Neural progenitor cell (in vitro differentiated cells): ENCODE results near the gene ARPC2. TPM values are rescaled to one million over a fixed set of nuclear protein-coding genes. Genes with fewer than 3 reads are reported as not detected.
A peak's percentile ranks its signal among the peaks of the same experiment; 100 is the strongest.

Experiments used
- DNase-seq: peaks from one replicate; pipeline ENCODE4 v3.0.0-alpha.2; 2016; ENCODE audit warnings: low spot score
- H2AFZ ChIP-seq: fragments of 200-600 bp; sonication (generic); replicated peaks from 2 replicates; pipeline ENCODE4 v1.6.1; 2016; ENCODE audit warnings: antibody characterized with exemption
- H3F3A ChIP-seq: fragments of 200-600 bp; sonication (generic); 2 replicates; pipeline ENCODE4 v1.6.1; 2016; ENCODE audit warnings: antibody characterized with exemption, low read depth
- H3K27ac ChIP-seq: fragments of 200-600 bp; sonication (generic); 2 replicates; pipeline ENCODE4 v1.5.1; 2016; ENCODE audit warnings: mild to moderate bottlenecking
- H3K27me3 ChIP-seq: fragments of 200-600 bp; sonication (generic); 2 replicates; pipeline ENCODE4 v1.6.1; 2016; ENCODE audit warnings: mild to moderate bottlenecking, moderate library complexity
- H3K36me3 ChIP-seq: fragments of 200-600 bp; sonication (generic); 2 replicates; pipeline ENCODE4 v1.5.1; 2016
- H3K4me1 ChIP-seq: fragments of 200-600 bp; sonication (generic); 2 replicates; pipeline ENCODE4 v1.6.1; 2016; ENCODE audit warnings: mixed run types
- H3K4me2 ChIP-seq: fragments of 200-600 bp; sonication (generic); 2 replicates; pipeline ENCODE4 v1.6.1; 2016
- H3K4me3 ChIP-seq: fragments of 200-600 bp; sonication (generic); 2 replicates; pipeline ENCODE4 v1.5.1; 2016
- H3K79me2 ChIP-seq: fragments of 200-600 bp; sonication (generic); 2 replicates; pipeline ENCODE4 v1.6.1; 2016; ENCODE audit warnings: low read depth
- H3K9ac ChIP-seq: fragments of 200-600 bp; sonication (generic); 2 replicates; pipeline ENCODE4 v1.6.1; 2016
- H3K9me3 ChIP-seq: fragments of 200-600 bp; sonication (generic); 2 replicates; pipeline ENCODE4 v1.5.1; 2016; ENCODE audit warnings: low read depth
- H4K20me1 ChIP-seq: fragments of 200-600 bp; sonication (generic); 2 replicates; pipeline ENCODE4 v1.6.1; 2016; ENCODE audit warnings: low read depth
- H3K27ac Mint-ChIP-seq: 3 replicates; pipeline ENCODE4 v1.8.0; 2021; ENCODE audit warnings: mixed read lengths
- H3K27me3 Mint-ChIP-seq: 2 replicates; pipeline ENCODE4 v1.8.0; 2022; ENCODE audit warnings: low read depth, mild to moderate bottlenecking, inconsistent platforms, moderate library complexity, mixed read lengths; ENCODE audit not compliant: insufficient read depth
- H3K36me3 Mint-ChIP-seq: 3 replicates; pipeline ENCODE4 v1.8.0; 2021; ENCODE audit warnings: mixed read lengths
- H3K4me1 Mint-ChIP-seq: 3 replicates; pipeline ENCODE4 v1.8.0; 2021; ENCODE audit warnings: mixed read lengths
- H3K4me3 Mint-ChIP-seq: 3 replicates; pipeline ENCODE4 v1.8.0; 2021; ENCODE audit warnings: mild to moderate bottlenecking, moderate library complexity, mixed read lengths
- H3K9me3 Mint-ChIP-seq: 3 replicates; pipeline ENCODE4 v1.8.0; 2020; ENCODE audit warnings: mixed read lengths
- EZH2 ChIP-seq: fragments of 200-600 bp; sonication (generic); IDR thresholded peaks from 2 replicates; pipeline ENCODE4 v1.6.1; 2017; ENCODE audit warnings: antibody characterized with exemption, mild to moderate bottlenecking, moderate library complexity
- EZH2phosphoT487 ChIP-seq: fragments of 200-600 bp; sonication (generic); IDR thresholded peaks from 2 replicates; pipeline ENCODE4 v1.6.1; 2017; ENCODE audit warnings: antibody characterized with exemption
- total RNA-seq: library from RNA; depleted of rRNA; stranded (reverse); fragments of >200 nt; gene quantifications from 2 replicates; pipeline ENCODE4 v1.2.3, GENCODE V29; 2015; ENCODE audit warnings: low replicate concordance
- TF ChIP-seq, protein P1 (sequence below): fragments of 200-600 bp; sonication (generic); IDR thresholded peaks from 2 replicates; pipeline ENCODE4 v1.5.1; 2017; ENCODE audit warnings: antibody characterized with exemption, mild to moderate bottlenecking

Gene ARPC2
- total RNA-seq, 1 donor from 2014 or later, result 155 TPM

- no peak overlapping the region for H3K4me3 Mint-ChIP-seq
- peaks cover 11% of the 10 kb centered on the region for H3K27me3 ChIP-seq
- peaks cover 8% of the 10 kb centered on the region for H3K27me3 Mint-ChIP-seq
- no peak overlapping the region for H3K9ac ChIP-seq
- H3K36me3 ChIP-seq, result no peaks in the 10 kb centered on the region
- no peak overlapping the region for H2AFZ ChIP-seq
- no peak overlapping the region for H3K4me3 ChIP-seq
- no peak for DNase-seq
- TF ChIP-seq EZH2phosphoT487, result no peak
- TF ChIP-seq, protein P1, sequence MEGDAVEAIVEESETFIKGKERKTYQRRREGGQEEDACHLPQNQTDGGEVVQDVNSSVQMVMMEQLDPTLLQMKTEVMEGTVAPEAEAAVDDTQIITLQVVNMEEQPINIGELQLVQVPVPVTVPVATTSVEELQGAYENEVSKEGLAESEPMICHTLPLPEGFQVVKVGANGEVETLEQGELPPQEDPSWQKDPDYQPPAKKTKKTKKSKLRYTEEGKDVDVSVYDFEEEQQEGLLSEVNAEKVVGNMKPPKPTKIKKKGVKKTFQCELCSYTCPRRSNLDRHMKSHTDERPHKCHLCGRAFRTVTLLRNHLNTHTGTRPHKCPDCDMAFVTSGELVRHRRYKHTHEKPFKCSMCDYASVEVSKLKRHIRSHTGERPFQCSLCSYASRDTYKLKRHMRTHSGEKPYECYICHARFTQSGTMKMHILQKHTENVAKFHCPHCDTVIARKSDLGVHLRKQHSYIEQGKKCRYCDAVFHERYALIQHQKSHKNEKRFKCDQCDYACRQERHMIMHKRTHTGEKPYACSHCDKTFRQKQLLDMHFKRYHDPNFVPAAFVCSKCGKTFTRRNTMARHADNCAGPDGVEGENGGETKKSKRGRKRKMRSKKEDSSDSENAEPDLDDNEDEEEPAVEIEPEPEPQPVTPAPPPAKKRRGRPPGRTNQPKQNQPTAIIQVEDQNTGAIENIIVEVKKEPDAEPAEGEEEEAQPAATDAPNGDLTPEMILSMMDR, result no peak
- no peak for TF ChIP-seq EZH2
- H3K79me2 ChIP-seq, result no peaks in the 10 kb centered on the region
- H3K4me1 ChIP-seq, result peaks cover 9% of the 10 kb centered on the region
- H3K9me3 ChIP-seq, result no peaks in the 10 kb centered on the region
- peaks cover 17% of the 10 kb centered on the region for H3K4me1 Mint-ChIP-seq
- no peak overlapping the region for H3K27ac Mint-ChIP-seq
- H3F3A ChIP-seq, result peaks cover 5% of the 10 kb centered on the region
- H3K36me3 Mint-ChIP-seq, result no peaks in the 10 kb centered on the region
- H3K9me3 Mint-ChIP-seq, result no peaks in the 10 kb centered on the region
- no peaks in the 10 kb centered on the region for H4K20me1 ChIP-seq
- H3K4me2 ChIP-seq, result no peak overlapping the region
- no peak overlapping the region for H3K27ac ChIP-seq
Measured at GRCh38 chr2:218296847-218297246, 79.9 kb downstream of the ARPC2 start.

- Histone ChIP-seq H2AFZ (no peak overlapping the region), H3K79me2 (no peaks in the 10 kb centered on the region), H3K4me2 (no peak overlapping the region), H4K20me1 (no peaks in the 10 kb centered on the region), H3K27ac (no peak overlapping the region), H3K4me3 (no peak overlapping the region), H3K4me1 (peaks cover 9% of the 10 kb centered on the region), H3K27me3 (no peaks in the 10 kb centered on the region), H3K9me3 (no peaks in the 10 kb centered on the region), H3K36me3 (no peaks in the 10 kb centered on the region), H3K9ac (no peak overlapping the region), H3F3A (no peaks in the 10 kb centered on the region)
- Mint-ChIP-seq H3K36me3 (no peaks in the 10 kb centered on the region), H3K27me3 (peaks cover 10% of the 10 kb centered on the region), H3K27ac (peak overlapping the region; percentile 14), H3K4me1 (peaks cover 14% of the 10 kb centered on the region), H3K4me3 (no peak overlapping the region), H3K9me3 (no peaks in the 10 kb centered on the region)
- no peak for DNase-seq
- TF ChIP-seq, protein P1, result no peak
- TF ChIP-seq EZH2phosphoT487 (no peak), EZH2 (no peak)
Measured at GRCh38 chr2:218298314-218298875, 81.4 kb downstream of the ARPC2 start.

- Mint-ChIP-seq H3K9me3 (no peaks in the 10 kb centered on the region), H3K4me3 (no peak overlapping the region), H3K27ac (no peak overlapping the region), H3K27me3 (peaks cover 5% of the 10 kb centered on the region), H3K4me1 (peaks cover 7% of the 10 kb centered on the region), H3K36me3 (no peaks in the 10 kb centered on the region)
- H3K4me3 ChIP-seq, result no peak overlapping the region
- no peaks in the 10 kb centered on the region for H3K36me3 ChIP-seq
- H3F3A ChIP-seq, result no peaks in the 10 kb centered on the region
- no peaks in the 10 kb centered on the region for H3K79me2 ChIP-seq
- H4K20me1 ChIP-seq, result no peaks in the 10 kb centered on the region
- H3K4me1 ChIP-seq, result peaks cover under 1% of the 10 kb centered on the region
- H3K4me2 ChIP-seq, result no peak overlapping the region
- H2AFZ ChIP-seq, result no peak overlapping the region
- no peaks in the 10 kb centered on the region for H3K27me3 ChIP-seq
- H3K9ac ChIP-seq, result no peak overlapping the region
- DNase-seq, result no peak
- no peaks in the 10 kb centered on the region for H3K9me3 ChIP-seq
- H3K27ac ChIP-seq, result no peak overlapping the region
- TF ChIP-seq, protein P1, result no peak
- TF ChIP-seq EZH2, result no peak
- TF ChIP-seq EZH2phosphoT487, result no peak
Measured at GRCh38 chr2:218300141-218300540, 83.2 kb downstream of the ARPC2 start.
